ENCODE data around the gene TNRC6C. TPM values are rescaled to one million over a fixed set of nuclear protein-coding genes. Genes with fewer than 3 reads are reported as not detected.
"Not testable (repeated sequence)": the region's sequence is repeated elsewhere in the genome, so short reads cannot be mapped to it uniquely, and the experiment has no call there.

TNRC6C gene
- total RNA-seq, 4 donors from 2014 or later = 9.7 to 70.1 (median 23.2) TPM

- H3K27ac ChIP-seq = peak overlapping the region in 1 of 4 donors; percentile 66
- H3K27me3 ChIP-seq = no peaks in the 10 kb centered on the region
- H3K4me1 ChIP-seq = peaks cover 0 to 17% (median 10%) of the 10 kb centered on the region in 4 donors
- peaks cover 0 to 41% (median 0%) of the 10 kb centered on the region in 3 donors for H3K36me3 ChIP-seq
- TF ChIP-seq POLR2A (IDR thresholded peaks at IDR 0.05) (no peak), CTCF (IDR thresholded peaks at IDR 0.05) (no peak)
- DNase-seq = no peak
- H3K4me3 ChIP-seq = no peak overlapping the region
- H3K9me3 ChIP-seq = no peaks in the 10 kb centered on the region
Measured at GRCh38 chr17:78113804-78114785, 155.6 kb downstream of the TNRC6C start.

GRCh38 chr17:78114831-78115723 lies 156.6 kb downstream of the TNRC6C start:
- Histone ChIP-seq H3K9me3 (no peaks in the 10 kb centered on the region), H3K4me3 (no peak overlapping the region), H3K27ac (no peak overlapping the region), H3K27me3 (no peaks in the 10 kb centered on the region), H3K36me3 (peaks cover 0 to 32% (median 0%) of the 10 kb centered on the region in 3 donors), H3K4me1 (peaks cover 0 to 17% (median 10%) of the 10 kb centered on the region in 4 donors)
- DNase-seq = no peak
- TF ChIP-seq CTCF (IDR thresholded peaks at IDR 0.05) (no peak), POLR2A (IDR thresholded peaks at IDR 0.05) (no peak)

GRCh38 chr17:78115803-78116202 lies 157.3 kb downstream of the TNRC6C start:
- H3K27me3 ChIP-seq, H3K9me3 ChIP-seq, H3K4me3 ChIP-seq, DNase-seq, H3K27ac ChIP-seq: not testable (repeated sequence)
- H3K36me3 ChIP-seq = peaks cover 0 to 31% (median 0%) of the 10 kb centered on the region in 3 donors
- peaks cover 0 to 17% (median 11%) of the 10 kb centered on the region in 4 donors for H3K4me1 ChIP-seq

GRCh38 chr17:78116411-78116810 lies 157.9 kb downstream of the TNRC6C start:
- Histone ChIP-seq H3K4me3 (no peak overlapping the region), H3K4me1 (peaks cover 0 to 17% (median 14%) of the 10 kb centered on the region in 4 donors), H3K27me3 (no peaks in the 10 kb centered on the region), H3K36me3 (peaks cover 0 to 27% (median 0%) of the 10 kb centered on the region in 3 donors), H3K27ac (no peak overlapping the region), H3K9me3 (no peaks in the 10 kb centered on the region)
- TF ChIP-seq POLR2A (IDR thresholded peaks at IDR 0.05) (no peak), CTCF (IDR thresholded peaks at IDR 0.05) (no peak)
- no peak for DNase-seq

GRCh38 chr17:78117027-78117981 lies 158.8 kb downstream of the TNRC6C start:
- peaks cover 0 to 24% (median 19%) of the 10 kb centered on the region in 4 donors for H3K4me1 ChIP-seq
- H3K27ac ChIP-seq = peak overlapping the region in 1 of 4 donors; percentile 31
- no peaks in the 10 kb centered on the region for H3K27me3 ChIP-seq
- TF ChIP-seq POLR2A (IDR thresholded peaks at IDR 0.05) = no peak
- peak in 4 of 6 experiments; percentile 29 to 67 (median 62) for TF ChIP-seq CTCF (IDR thresholded peaks at IDR 0.05)
- DNase-seq = peak in 1 of 3 donors; percentile 65
- peaks cover 0 to 22% (median 0%) of the 10 kb centered on the region in 3 donors for H3K36me3 ChIP-seq
- no peaks in the 10 kb centered on the region for H3K9me3 ChIP-seq
- no peak overlapping the region for H3K4me3 ChIP-seq
